SK-N-SH (cell line): ENCODE data around the gene HOXD10. TPM values are rescaled to one million over a fixed set of nuclear protein-coding genes. Genes with fewer than 3 reads are reported as not detected.

ENCODE experiments used
- CTCF ChIA-PET: fragments of 300-600, 350-600 bp; formaldehyde crosslinking; extraction: SDS; loops from one replicate; lab custom pipeline; 2021; lab: Yijun Ruan, JAX
- POLR2A ChIA-PET: fragments of 350-600 bp; sonication (Branson Sonifier 250); formaldehyde crosslinking; extraction: SDS; loops from one replicate; lab custom pipeline; 2020; ENCODE audit warnings: antibody characterized with exemption, inconsistent platforms; lab: Yijun Ruan, JAX
- DNase-seq: peaks from one replicate; pipeline ENCODE4 v3.0.0; 2012
- H2AFZ ChIP-seq: fragments of 200-600 bp; sonication (generic); 2 replicates; pipeline ENCODE4 v1.8.1; 2016; ENCODE audit warnings: antibody characterized with exemption, mild to moderate bottlenecking, low read depth
- H3F3A ChIP-seq: fragments of 200-600 bp; sonication (generic); replicated peaks from 2 replicates; pipeline ENCODE3; 2016; ENCODE audit warnings: antibody characterized with exemption, mild to moderate bottlenecking; ENCODE audit not compliant: insufficient read depth
- H3K27ac ChIP-seq, 2 experiments: fragments of 200-500 bp in 1 of 2; fragments of 200-600 bp in 1 of 2; sonication (Bioruptor generic) in 1 of 2; sonication (generic), shearing (Covaris generic) in 1 of 2; 2 replicates each; pipeline versions ENCODE4 v1.5.1 to v1.6.1; 2014 to 2016; ENCODE audit warnings: low read depth in 2 of 2, inconsistent platforms in 1 of 2, low read length in 1 of 2, mild to moderate bottlenecking in 1 of 2, mixed read lengths in 1 of 2
- H3K27me3 ChIP-seq: fragments of 200-600 bp; sonication (generic), shearing (Covaris generic); 2 replicates; pipeline ENCODE4 v1.6.1; 2016; ENCODE audit warnings: mixed run types; ENCODE audit not compliant: insufficient read depth
- H3K36me3 ChIP-seq, 2 experiments: fragments of 200-500 bp in 1 of 2; fragments of 200-600 bp in 1 of 2; sonication (Bioruptor generic) in 1 of 2; sonication (generic) in 1 of 2; replicated peaks in 1 of 2; 2 replicates each; pipeline versions ENCODE3 to v1.5.1; 2014 to 2016; ENCODE audit warnings: low read length in 1 of 2, mild to moderate bottlenecking in 1 of 2; ENCODE audit not compliant: insufficient read depth in 2 of 2, control insufficient read depth in 1 of 2
- H3K4me1 ChIP-seq, 2 experiments: fragments of 200-500 bp in 1 of 2; fragments of 200-600 bp in 1 of 2; sonication (Bioruptor generic) in 1 of 2; sonication (generic), shearing (Covaris generic) in 1 of 2; 2 replicates each; pipeline versions ENCODE4 v1.5.1 to v1.6.1; 2014 to 2016; ENCODE audit warnings: low read depth in 1 of 2, low read length in 1 of 2, mixed run types in 1 of 2; ENCODE audit not compliant: insufficient read depth in 2 of 2, control insufficient read depth in 1 of 2
- H3K4me2 ChIP-seq: fragments of 200-600 bp; sonication (generic), shearing (Covaris generic); 2 replicates; pipeline ENCODE4 v1.6.1; 2017; ENCODE audit warnings: mixed run types
- H3K4me3 ChIP-seq, 2 experiments: fragments of 200-500 bp in 1 of 2; fragments of 200-600 bp in 1 of 2; sonication (Bioruptor generic) in 1 of 2; sonication (generic), shearing (Covaris generic) in 1 of 2; 2 replicates each; pipeline versions ENCODE4 v1.5.1 to v1.8.1; 2014 to 2016; ENCODE audit warnings: low read depth in 2 of 2, inconsistent platforms in 1 of 2, low read length in 1 of 2, mild to moderate bottlenecking in 1 of 2, mixed read lengths in 1 of 2, moderate library complexity in 1 of 2
- H3K79me2 ChIP-seq: fragments of 200-600 bp; sonication (generic); 2 replicates; pipeline ENCODE4 v1.8.1; 2017; ENCODE audit warnings: mild to moderate bottlenecking; ENCODE audit not compliant: insufficient read depth
- H3K9ac ChIP-seq: fragments of 200-600 bp; sonication (generic); 2 replicates; pipeline ENCODE4 v1.6.1; 2017; ENCODE audit warnings: mixed run types
- H3K9me2 ChIP-seq: fragments of 200-600 bp; sonication (generic); 2 replicates; pipeline ENCODE4 v1.6.1; 2017; ENCODE audit warnings: mixed run types
- H3K9me3 ChIP-seq: fragments of 200-600 bp; sonication (generic); 2 replicates; pipeline ENCODE4 v1.6.1; 2017; ENCODE audit warnings: mixed run types, mild to moderate bottlenecking, moderate library complexity
- H4K20me1 ChIP-seq: fragments of 200-600 bp; sonication (generic); 2 replicates; pipeline ENCODE4 v1.6.1; 2017; ENCODE audit warnings: mild to moderate bottlenecking, mixed run types; ENCODE audit not compliant: insufficient read depth
- ELF1 ChIP-seq: IDR thresholded peaks from 2 replicates; pipeline ENCODE4 v1.4.0; 2012
- EP300 ChIP-seq, 2 experiments: IDR thresholded peaks; 2 replicates each; pipeline versions ENCODE4 v1.4.0 to v1.6.1; 2012; ENCODE audit warnings: borderline replicate concordance in 1 of 2, low read depth in 1 of 2, low read length in 1 of 2
- EZH2phosphoT487 ChIP-seq: fragments of 200-600 bp; sonication (generic); IDR thresholded peaks from 2 replicates; pipeline ENCODE4 v1.6.1; 2017; ENCODE audit warnings: low read depth, mixed run types, mild to moderate bottlenecking, antibody characterized with exemption, moderate library complexity, borderline replicate concordance
- FOSL2 ChIP-seq: IDR thresholded peaks from 2 replicates; pipeline ENCODE4 v1.4.0; 2012; ENCODE audit warnings: low read depth, mild to moderate bottlenecking, moderate library complexity, borderline replicate concordance
- FOXJ3 ChIP-seq: sonication (generic); formaldehyde crosslinking; IDR thresholded peaks from 2 replicates; pipeline ENCODE4 v1.5.1; 2020; ENCODE audit warnings: mild to moderate bottlenecking, missing genetic modification reagents
- JUND ChIP-seq: IDR thresholded peaks from 2 replicates; pipeline ENCODE4 v1.4.0; 2012
- MXI1 ChIP-seq: IDR thresholded peaks from 2 replicates; pipeline ENCODE4 v1.6.1; 2012; ENCODE audit warnings: mild to moderate bottlenecking, low read depth, low read length, improper control_type of control experiment
- NRF1 ChIP-seq: IDR thresholded peaks from 2 replicates; pipeline ENCODE4 v1.6.1; 2012; ENCODE audit warnings: low read depth, mild to moderate bottlenecking, low read length
- POLR2AphosphoS5 ChIP-seq: IDR thresholded peaks from 2 replicates; pipeline ENCODE4 v1.6.1; 2012; ENCODE audit warnings: low read depth, low read length
- RCOR1 ChIP-seq: fragments of 150-350 bp; IDR thresholded peaks from 2 replicates; pipeline ENCODE4 v1.6.1; 2017; ENCODE audit warnings: antibody characterized with exemption, low read length
- RFX5 ChIP-seq: IDR thresholded peaks from 2 replicates; pipeline ENCODE4 v1.6.1; 2012; ENCODE audit warnings: mild to moderate bottlenecking, improper control_type of control experiment, low read length
- RXRA ChIP-seq: IDR thresholded peaks from 2 replicates; pipeline ENCODE4 v1.4.0; 2012; ENCODE audit warnings: low read depth, mild to moderate bottlenecking, borderline replicate concordance
- SMC3 ChIP-seq: IDR thresholded peaks from 2 replicates; pipeline ENCODE4 v1.6.1; 2012; ENCODE audit warnings: low read depth, low read length, improper control_type of control experiment
- TEAD4 ChIP-seq: IDR thresholded peaks from 2 replicates; pipeline ENCODE4 v1.4.0; 2012; ENCODE audit warnings: mild to moderate bottlenecking, borderline replicate concordance; ENCODE audit not compliant: insufficient read depth
- WGBS: methylation state at CpG from one replicate; pipeline ENCODE4 v1.1.6; 2017; ENCODE audit warnings: low lambda C conversion rate; 5-methylcytosine and 5-hydroxymethylcytosine counted together
- polyA plus RNA-seq, 3 experiments: library from polyadenylated mRNA; depleted of rRNA; stranded (reverse); fragments of >200 nt; gene quantifications; 2 replicates each; pipeline ENCODE4 v1.2.3, GENCODE V29; 2012
- TF ChIP-seq, protein P1 (sequence below): IDR thresholded peaks from 2 replicates; pipeline ENCODE4 v1.4.0; 2012; ENCODE audit warnings: low read depth, borderline replicate concordance
- TF ChIP-seq, protein P2 (sequence below): IDR thresholded peaks from 2 replicates; pipeline ENCODE4 v1.4.0; 2012; ENCODE audit warnings: low read depth, borderline replicate concordance
- TF ChIP-seq, protein P3 (sequence below): fragments of 150-350 bp; IDR thresholded peaks from 2 replicates; pipeline ENCODE4 v1.6.1; 2017; ENCODE audit warnings: antibody characterized with exemption, low read length, low read depth, borderline replicate concordance
- TF ChIP-seq, protein P4 (sequence below): fragments of 150-350 bp; IDR thresholded peaks from 2 replicates; pipeline ENCODE4 v1.6.1; 2016; ENCODE audit warnings: mild to moderate bottlenecking, low read depth, low read length
- TF ChIP-seq, protein P5 (sequence below): IDR thresholded peaks from 2 replicates; pipeline ENCODE4 v1.4.0; 2012; ENCODE audit warnings: low read depth

The HOXD10 gene
- polyA plus RNA-seq, 1 of the 3 experiments (the other 2 are of a cell fraction), result 0.10 TPM

DNA sequence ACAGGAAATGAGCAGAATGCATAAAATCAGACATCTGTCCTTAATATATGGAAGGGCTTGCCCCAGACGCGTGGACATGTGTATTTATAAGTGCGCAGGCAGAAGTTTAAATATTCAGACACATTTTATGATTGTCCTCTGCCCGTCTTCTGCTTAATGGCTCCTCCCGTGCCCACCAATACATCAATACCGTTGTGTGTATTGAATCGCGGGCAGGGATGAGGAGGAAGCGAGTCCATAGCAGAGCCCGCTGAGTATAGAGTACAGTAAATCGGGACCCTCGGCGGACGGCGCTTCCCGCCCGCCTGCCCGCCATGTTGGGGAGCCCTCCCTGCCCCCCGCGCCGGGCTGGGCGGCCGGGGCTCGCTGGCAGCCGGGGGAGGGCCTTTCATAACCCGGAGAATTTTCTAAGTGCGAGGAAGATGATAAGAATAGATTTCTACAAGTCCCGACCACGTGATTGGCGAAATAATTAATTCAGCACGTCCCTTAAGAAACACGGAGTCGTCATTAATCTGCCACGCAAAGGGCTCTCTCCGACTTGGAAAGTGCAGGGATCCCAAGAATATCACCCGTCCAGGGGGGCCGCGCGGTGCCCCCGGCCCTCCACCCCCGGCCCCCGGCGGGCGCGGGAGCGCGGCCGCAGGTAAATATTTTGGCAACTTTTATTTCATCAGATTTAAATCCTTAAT, 40.4 kb downstream of the HOXD10 start, which contains the start of gene HOXD3:
Gene HOXD3, plus strand, starts transcription at position 501 of the 692 bp plus-strand sequence. CDS start 11,808 bp downstream, outside the sequence.
- H3K27me3 ChIP-seq, result no peaks in the 10 kb centered on the region
- H3K27ac ChIP-seq, result peak within 1 kb of the TSS in 1 of 2 experiments; percentile 89; a peak in 2 of 4 replicates
- peak within 1 kb of the TSS; percentile 54 to 71 for H3K4me3 ChIP-seq
- TF ChIP-seq EZH2phosphoT487, result no peak
- TF ChIP-seq JUND, result no peak
- TF ChIP-seq, protein P1, sequence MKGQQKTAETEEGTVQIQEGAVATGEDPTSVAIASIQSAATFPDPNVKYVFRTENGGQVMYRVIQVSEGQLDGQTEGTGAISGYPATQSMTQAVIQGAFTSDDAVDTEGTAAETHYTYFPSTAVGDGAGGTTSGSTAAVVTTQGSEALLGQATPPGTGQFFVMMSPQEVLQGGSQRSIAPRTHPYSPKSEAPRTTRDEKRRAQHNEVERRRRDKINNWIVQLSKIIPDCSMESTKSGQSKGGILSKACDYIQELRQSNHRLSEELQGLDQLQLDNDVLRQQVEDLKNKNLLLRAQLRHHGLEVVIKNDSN, result peak; percentile 51; the same call in 1 of the 2 replicates
- no peak for TF ChIP-seq RFX5
- ChIA-PET POLR2A (interaction anchor here (2.3 kb wide), 2 partner anchors 21 to 298 kb away, joined by 5 to 9 read pairs; no protein-coding TSS in a partner anchor), CTCF (interaction anchor here (1.2 to 6.2 kb wide), 4 partner anchors 12 to 397 kb away, joined by 4 to 53 read pairs (median 10); no protein-coding TSS in a partner anchor)
- H3K9ac ChIP-seq, result peak within 1 kb of the TSS; percentile 51; the same call in 1 of the 2 replicates
- H3K9me2 ChIP-seq, result no peaks in the 10 kb centered on the region
- H3K36me3 ChIP-seq, result peaks cover 0 to 27% of the 10 kb centered on the region in 2 experiments
- no peaks in the 10 kb centered on the region for H3K9me3 ChIP-seq
- H3F3A ChIP-seq, result no peaks in the 10 kb centered on the region
- H2AFZ ChIP-seq, result peak within 1 kb of the TSS; percentile 86
- peaks cover 0 to 8% of the 10 kb centered on the region in 2 experiments; a peak in 2 of 4 replicates for H3K4me1 ChIP-seq
- WGBS, result 22% methylated on average over 30 of the region's 48 CpGs
- H3K4me2 ChIP-seq, result peak within 1 kb of the TSS; percentile 81
- no peaks in the 10 kb centered on the region for H4K20me1 ChIP-seq
- DNase-seq, result peak; percentile 84
- H3K79me2 ChIP-seq, result no peaks in the 10 kb centered on the region

DNA sequence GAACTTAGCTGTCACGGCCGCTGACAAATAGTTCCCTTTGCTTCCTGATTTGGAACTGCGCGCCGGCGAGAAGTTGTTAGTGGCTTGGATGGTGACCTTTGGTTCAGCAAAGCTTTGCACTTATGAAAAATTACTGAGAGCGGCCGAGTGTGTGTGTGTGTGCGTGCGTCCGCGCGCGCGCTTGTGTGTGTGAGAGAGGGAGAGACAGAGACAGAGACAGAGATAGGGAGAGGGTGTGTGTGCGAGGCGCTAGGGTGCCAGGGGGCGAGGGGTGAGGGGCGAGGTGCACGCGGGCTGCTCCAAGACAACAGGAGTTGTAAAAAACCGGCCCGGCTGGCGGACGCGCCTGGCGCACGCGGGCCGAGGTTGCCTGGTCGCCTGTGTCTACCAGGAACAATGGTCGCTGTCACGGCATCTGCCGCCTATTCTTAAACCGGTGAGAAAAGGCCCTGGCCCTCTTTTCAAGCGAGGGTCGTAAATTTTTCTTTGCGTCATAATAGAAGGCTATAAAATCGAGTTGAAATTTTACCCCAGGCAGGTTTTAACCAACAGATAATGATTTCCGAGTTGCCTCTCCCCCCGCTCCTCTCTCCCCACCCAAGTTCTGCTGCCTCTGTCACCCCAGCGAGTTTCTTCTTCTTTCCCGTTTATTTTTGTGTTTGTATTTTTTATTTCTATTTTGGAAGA, 41.1 kb downstream of the HOXD10 start:
- Histone ChIP-seq H3K4me3 (peak overlapping the region; percentile 54 to 71), H3K27me3 (no peaks in the 10 kb centered on the region), H4K20me1 (no peaks in the 10 kb centered on the region), H3K79me2 (no peaks in the 10 kb centered on the region), H3K4me1 (peaks cover 0 to 8% of the 10 kb centered on the region in 2 experiments; a peak in 2 of 4 replicates), H3K27ac (peak overlapping the region in 1 of 2 experiments; percentile 89; a peak in 2 of 4 replicates), H3K4me2 (peak overlapping the region; percentile 81), H2AFZ (peak overlapping the region; percentile 86), H3K36me3 (peaks cover 0 to 24% of the 10 kb centered on the region in 2 experiments), H3K9ac (peak overlapping the region; percentile 51; the same call in 1 of the 2 replicates), H3F3A (no peaks in the 10 kb centered on the region), H3K9me3 (no peaks in the 10 kb centered on the region), H3K9me2 (no peaks in the 10 kb centered on the region)
- ChIA-PET CTCF (interaction anchor here (1.2 to 6.2 kb wide), 4 partner anchors 12 to 991 kb away, joined by 3 to 53 read pairs (median 5); no protein-coding TSS in a partner anchor), POLR2A (interaction anchor here (1.4 to 2.3 kb wide), 3 partner anchors 18 to 297 kb away, joined by 4 to 9 read pairs (median 5); no protein-coding TSS in a partner anchor)
- TF ChIP-seq TEAD4 (no peak), POLR2AphosphoS5 (no peak), RFX5 (no peak), NRF1 (no peak), RXRA (no peak), FOXJ3 (CRISPR knock-in tag) (no peak), RCOR1 (no peak), EP300 (IDR thresholded peaks at IDR 0.05; ENCODE audit: borderline replicate concordance in 1 of 2, low read depth in 1 of 2, low read length in 1 of 2) (no peak), ELF1 (no peak), FOSL2 (no peak), SMC3 (0 out of 2 replicates have a peak, but pooled peaks have one; percentile 3), MXI1 (peak; percentile 18; the same call in 1 of the 2 replicates)
- TF ChIP-seq, protein P2, sequence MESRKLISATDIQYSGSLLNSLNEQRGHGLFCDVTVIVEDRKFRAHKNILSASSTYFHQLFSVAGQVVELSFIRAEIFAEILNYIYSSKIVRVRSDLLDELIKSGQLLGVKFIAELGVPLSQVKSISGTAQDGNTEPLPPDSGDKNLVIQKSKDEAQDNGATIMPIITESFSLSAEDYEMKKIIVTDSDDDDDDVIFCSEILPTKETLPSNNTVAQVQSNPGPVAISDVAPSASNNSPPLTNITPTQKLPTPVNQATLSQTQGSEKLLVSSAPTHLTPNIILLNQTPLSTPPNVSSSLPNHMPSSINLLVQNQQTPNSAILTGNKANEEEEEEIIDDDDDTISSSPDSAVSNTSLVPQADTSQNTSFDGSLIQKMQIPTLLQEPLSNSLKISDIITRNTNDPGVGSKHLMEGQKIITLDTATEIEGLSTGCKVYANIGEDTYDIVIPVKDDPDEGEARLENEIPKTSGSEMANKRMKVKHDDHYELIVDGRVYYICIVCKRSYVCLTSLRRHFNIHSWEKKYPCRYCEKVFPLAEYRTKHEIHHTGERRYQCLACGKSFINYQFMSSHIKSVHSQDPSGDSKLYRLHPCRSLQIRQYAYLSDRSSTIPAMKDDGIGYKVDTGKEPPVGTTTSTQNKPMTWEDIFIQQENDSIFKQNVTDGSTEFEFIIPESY, result no peak
- TF ChIP-seq, protein P3, sequence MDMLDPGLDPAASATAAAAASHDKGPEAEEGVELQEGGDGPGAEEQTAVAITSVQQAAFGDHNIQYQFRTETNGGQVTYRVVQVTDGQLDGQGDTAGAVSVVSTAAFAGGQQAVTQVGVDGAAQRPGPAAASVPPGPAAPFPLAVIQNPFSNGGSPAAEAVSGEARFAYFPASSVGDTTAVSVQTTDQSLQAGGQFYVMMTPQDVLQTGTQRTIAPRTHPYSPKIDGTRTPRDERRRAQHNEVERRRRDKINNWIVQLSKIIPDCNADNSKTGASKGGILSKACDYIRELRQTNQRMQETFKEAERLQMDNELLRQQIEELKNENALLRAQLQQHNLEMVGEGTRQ, result no peak
- TF ChIP-seq, protein P4, sequence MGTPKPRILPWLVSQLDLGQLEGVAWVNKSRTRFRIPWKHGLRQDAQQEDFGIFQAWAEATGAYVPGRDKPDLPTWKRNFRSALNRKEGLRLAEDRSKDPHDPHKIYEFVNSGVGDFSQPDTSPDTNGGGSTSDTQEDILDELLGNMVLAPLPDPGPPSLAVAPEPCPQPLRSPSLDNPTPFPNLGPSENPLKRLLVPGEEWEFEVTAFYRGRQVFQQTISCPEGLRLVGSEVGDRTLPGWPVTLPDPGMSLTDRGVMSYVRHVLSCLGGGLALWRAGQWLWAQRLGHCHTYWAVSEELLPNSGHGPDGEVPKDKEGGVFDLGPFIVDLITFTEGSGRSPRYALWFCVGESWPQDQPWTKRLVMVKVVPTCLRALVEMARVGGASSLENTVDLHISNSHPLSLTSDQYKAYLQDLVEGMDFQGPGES, result no peak
- TF ChIP-seq, protein P5, sequence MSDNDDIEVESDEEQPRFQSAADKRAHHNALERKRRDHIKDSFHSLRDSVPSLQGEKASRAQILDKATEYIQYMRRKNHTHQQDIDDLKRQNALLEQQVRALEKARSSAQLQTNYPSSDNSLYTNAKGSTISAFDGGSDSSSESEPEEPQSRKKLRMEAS, result peak; percentile 63; the same call in 1 of the 2 replicates
- 11% methylated on average over 38 of the region's 43 CpGs for WGBS
- peak; percentile 88 for DNase-seq
